K562 (cell line): Measurements from ENCODE around the gene SLC25A53. TPM values are rescaled to one million over a fixed set of nuclear protein-coding genes. Genes with fewer than 3 reads are reported as not detected.
A peak's percentile ranks its signal among the peaks of the same experiment; 100 is the strongest.

Source experiments
- ATAC-seq: fragments of 200-7000 bp; cut with Tn5 transposase; 3 replicates; pipeline ENCODE4 v1.9.1; 2020; ENCODE audit warnings: moderate library complexity
- BruUV-seq: library from RNA; stranded (reverse); fragments of 400-500 nt; replicated peaks from 2 replicates; lab custom pipeline; 2021; lab: Mats Ljungman, UMichigan
- CTCF ChIA-PET: fragments of 300-600 bp; formaldehyde crosslinking; extraction: SDS; loops from one replicate; lab custom pipeline; 2021; ENCODE audit warnings: low intra/inter-chr PET ratio; lab: Yijun Ruan, JAX
- POLR2A ChIA-PET: fragments of 300-600, 350-650 bp; sonication (Branson Sonifier 250); formaldehyde crosslinking; extraction: SDS; loops from one replicate; lab custom pipeline; 2021; ENCODE audit warnings: antibody characterized with exemption, inconsistent platforms; lab: Yijun Ruan, JAX
- DNase-seq, 4 experiments: peaks; one replicate each; pipeline versions ENCODE4 v3.0.0 to v3.0.0-alpha.2; 2011 to 2018; ENCODE audit warnings: low spot score in 3 of 4, mixed read lengths in 3 of 4; ENCODE audit errors: extremely low read depth in 1 of 4
- FAIRE-seq: peaks from 2 replicates; lab custom pipeline; 2011; peaks lifted over from hg19 to GRCh38; lab: Jason Lieb, UNC
- H2AFZ ChIP-seq: 2 replicates; pipeline ENCODE4 v1.6.0; 2011; ENCODE audit warnings: low read depth, low read length, control low read depth, inconsistent platforms
- H3K27ac ChIP-seq: fragments of 200-600 bp; 3 replicates; pipeline ENCODE4 v1.8.0; 2011; ENCODE audit warnings: low read depth, mild to moderate bottlenecking, control low read depth, inconsistent platforms, low read length, moderate library complexity, mixed read lengths; ENCODE audit errors: extremely low read depth
- H3K27me3 ChIP-seq, 2 experiments: fragments of 300-600 bp in 1 of 2; 2 replicates in 1 of 2; 3 replicates in 1 of 2; pipeline versions ENCODE4 v1.6.0 to v1.8.0; 2011; ENCODE audit warnings: inconsistent platforms in 2 of 2, low read length in 2 of 2, mild to moderate bottlenecking in 1 of 2, mixed read lengths in 1 of 2, moderate library complexity in 1 of 2; ENCODE audit not compliant: control insufficient read depth in 2 of 2, insufficient read depth in 2 of 2
- H3K36me3 ChIP-seq: fragments of 300-600 bp; 3 replicates; pipeline ENCODE4 v1.8.0; 2011; ENCODE audit warnings: mild to moderate bottlenecking, low read length, inconsistent platforms; ENCODE audit not compliant: control insufficient read depth, insufficient read depth
- H3K4me1 ChIP-seq, 2 experiments: fragments of 200-600 bp in 1 of 2; replicated peaks in 1 of 2; 2 replicates in 1 of 2; 3 replicates in 1 of 2; pipeline versions ENCODE4 v1.5.1 to v1.8.0; 2011; ENCODE audit warnings: inconsistent platforms in 2 of 2, low read length in 2 of 2, mild to moderate bottlenecking in 1 of 2, mixed read lengths in 1 of 2, moderate library complexity in 1 of 2; ENCODE audit not compliant: control insufficient read depth in 2 of 2, insufficient read depth in 2 of 2
- H3K4me2 ChIP-seq: 2 replicates; pipeline ENCODE4 v1.6.1; 2011; ENCODE audit warnings: low read length, control low read depth, inconsistent platforms, mixed read lengths; ENCODE audit not compliant: insufficient read depth
- H3K4me3 ChIP-seq: fragments of 200-600 bp; sonication (generic), shearing (Covaris generic); 2 replicates; pipeline ENCODE4 v1.5.1; 2016; ENCODE audit warnings: control low read depth, inconsistent platforms
- H3K79me2 ChIP-seq: fragments of 200-600 bp; 3 replicates; pipeline ENCODE4 v1.8.0; 2011; ENCODE audit warnings: low read length, inconsistent platforms; ENCODE audit not compliant: control insufficient read depth, insufficient read depth
- H3K9ac ChIP-seq, 2 experiments: 2 replicates each; pipeline versions ENCODE4 v1.6.0 to v1.6.1; 2011; ENCODE audit warnings: low read depth in 2 of 2, low read length in 2 of 2, control low read depth in 1 of 2, inconsistent platforms in 1 of 2, mild to moderate bottlenecking in 1 of 2, mixed read lengths in 1 of 2; ENCODE audit not compliant: insufficient read depth in 1 of 2
- H3K9me1 ChIP-seq: one replicate; pipeline ENCODE4 v1.6.0; 2011; ENCODE audit warnings: inconsistent platforms, mild to moderate bottlenecking, low read length, moderate library complexity; ENCODE audit not compliant: control insufficient read depth, insufficient read depth
- H3K9me3 ChIP-seq: replicated peaks from 2 replicates; pipeline ENCODE4 v1.5.1; 2011; ENCODE audit warnings: low read depth, low read length, inconsistent platforms; ENCODE audit not compliant: control insufficient read depth, insufficient read depth
- H4K20me1 ChIP-seq: replicated peaks from 2 replicates; pipeline ENCODE4 v1.6.1; 2011; ENCODE audit warnings: low read length, inconsistent platforms, mixed read lengths; ENCODE audit not compliant: control insufficient read depth, insufficient read depth
- CBFA2T3 ChIP-seq: fragments of 450-650 bp; IDR thresholded peaks from 2 replicates; pipeline ENCODE4 v1.6.1; 2017
- DIDO1 ChIP-seq: fragments of 450-650 bp; IDR thresholded peaks from 2 replicates; pipeline ENCODE4 v1.6.1; 2016; ENCODE audit warnings: low read depth, missing biosample characterization, missing genetic modification characterization
- EWSR1 ChIP-seq: fragments of 450-650 bp; IDR thresholded peaks from 2 replicates; pipeline ENCODE4 v1.6.1; 2018; ENCODE audit warnings: borderline replicate concordance, mild to moderate bottlenecking, low read depth, moderate library complexity; ENCODE audit not compliant: partially characterized antibody
- HDAC8 ChIP-seq: fragments of 450-650 bp; IDR thresholded peaks from 2 replicates; pipeline ENCODE4 v1.6.1; 2016; ENCODE audit warnings: mild to moderate bottlenecking, missing genetic modification characterization, moderate library complexity, missing compliant biosample characterization
- HOXB6 ChIP-seq: fragments of 250-450 bp; sonication (Bioruptor Pico); IDR thresholded peaks from 2 replicates; pipeline ENCODE4 v1.5.1; 2022; ENCODE audit warnings: mild to moderate bottlenecking, borderline replicate concordance
- IRF2 ChIP-seq: sonication (generic); formaldehyde crosslinking; IDR thresholded peaks from 2 replicates; pipeline ENCODE4 v1.8.1; 2022; ENCODE audit warnings: mild to moderate bottlenecking, missing genetic modification reagents
- MCM3 ChIP-seq: fragments of 450-650 bp; IDR thresholded peaks from 2 replicates; pipeline ENCODE4 v1.6.1; 2016
- MCM7 ChIP-seq, 2 experiments: fragments of 450-650 bp; IDR thresholded peaks; 2 replicates each; pipeline ENCODE4 v1.6.1; 2016 to 2018
- MNT ChIP-seq, 2 experiments: fragments of 450-650 bp; conservative IDR thresholded peaks; 2 replicates each; pipeline ENCODE4 v1.6.1; 2017; ENCODE audit warnings: mild to moderate bottlenecking in 2 of 2, moderate library complexity in 2 of 2
- SMC3 ChIP-seq: conservative IDR thresholded peaks from 2 replicates; pipeline ENCODE4 v1.6.1; 2011; ENCODE audit warnings: low read depth, low read length, improper control_type of control experiment; ENCODE audit not compliant: insufficient read depth
- SNRNP70 ChIP-seq: fragments of 200-400 bp; formaldehyde crosslinking; optimal IDR thresholded peaks from 2 replicates; pipeline ENCODE3; 2017; ENCODE audit warnings: low read depth, low read length
- SUPT5H ChIP-seq: fragments of 450-650 bp; IDR thresholded peaks from 2 replicates; pipeline ENCODE4 v1.6.1; 2016
- TEAD2 ChIP-seq: fragments of 450-650 bp; IDR thresholded peaks from 2 replicates; pipeline ENCODE4 v1.6.1; 2016; ENCODE audit warnings: missing genetic modification characterization, control low read depth, missing compliant biosample characterization
- UBTF ChIP-seq, 2 experiments: IDR thresholded peaks; 2 replicates each; pipeline ENCODE4 v1.6.1; 2012; ENCODE audit warnings: improper control_type of control experiment in 2 of 2, low read depth in 2 of 2, low read length in 2 of 2, borderline replicate concordance in 1 of 2
- ZBTB1 ChIP-seq: sonication (generic); formaldehyde crosslinking; IDR thresholded peaks from 2 replicates; pipeline ENCODE4 v1.8.1; 2023; ENCODE audit warnings: missing genetic modification reagents, low read depth, mild to moderate bottlenecking, borderline replicate concordance
- ZFP1 ChIP-seq: fragments of 450-650 bp; formaldehyde crosslinking; IDR thresholded peaks from 2 replicates; pipeline ENCODE4 v1.4.0; 2020; ENCODE audit warnings: mild to moderate bottlenecking, mixed read lengths
- ZNF3 ChIP-seq: fragments of 250-450 bp; sonication (Bioruptor Pico); IDR thresholded peaks from 2 replicates; pipeline ENCODE4 v1.5.0; 2021; ENCODE audit warnings: mild to moderate bottlenecking, moderate library complexity
- ZNF77 ChIP-seq: fragments of 250-450 bp; sonication (Bioruptor Pico); IDR thresholded peaks from 2 replicates; pipeline ENCODE4 v1.5.0; 2020
- WGBS: fragments of 100-300 bp; shearing (Covaris generic); methylation state at CpG from one replicate; pipeline ENCODE4 v1.1.6; 2016; ENCODE audit warnings: low coverage, mixed read lengths; ENCODE audit not compliant: insufficient coverage; ENCODE audit errors: missing lambda C conversion rate; 5-methylcytosine and 5-hydroxymethylcytosine counted together
- in situ Hi-C: fragments of 300-500 bp; cut with MboI; formaldehyde crosslinking; loops from 4 replicates; pipeline ENCODE4 v1.15.0; 2018; ENCODE audit warnings: inconsistent platforms, mixed read lengths
- intact Hi-C: fragments of 100-400 bp; cut with micrococcal nuclease; formaldehyde crosslinking; loops from 2 replicates; pipeline ENCODE4 v1.14.2; 2022
- polyA plus RNA-seq, 8 experiments: library from polyadenylated mRNA; depleted of rRNA in 4 of 8; stranded (reverse) in 5 of 8; unstranded in 3 of 8; fragments of >200 nt; fragmentation: Nextera tagmentation in 2 of 8; fragmentation: Illumina TruSeq in 1 of 8; extraction: Ambion mirVana in 2 of 8; extraction: Trizol in 1 of 8; gene quantifications; 2 replicates each; pipeline versions ENCODE4 v1.2.1 to v1.2.3, GENCODE V29; 2011 to 2014; ENCODE audit warnings: inconsistent platforms in 1 of 8, missing spikeins in 1 of 8
- total RNA-seq, 7 experiments: library from RNA; depleted of rRNA in 6 of 7; stranded (reverse); fragments of >200 nt in 6 of 7; fragmentation: Illumina TruSeq in 2 of 7; extraction: Trizol in 2 of 7; gene quantifications; 2 replicates each; pipeline versions ENCODE4 v1.2.1 to v1.2.3, GENCODE V29; 2011 to 2021; ENCODE audit warnings: low replicate concordance in 1 of 7

Gene SLC25A53
- total and polyA plus RNA-seq, 9 of the 15 experiments (the other 6 are each of a cell fraction or from before 2014, with no cell fraction given), result 2.4 to 8.6 (median 5.6) TPM

DNA sequence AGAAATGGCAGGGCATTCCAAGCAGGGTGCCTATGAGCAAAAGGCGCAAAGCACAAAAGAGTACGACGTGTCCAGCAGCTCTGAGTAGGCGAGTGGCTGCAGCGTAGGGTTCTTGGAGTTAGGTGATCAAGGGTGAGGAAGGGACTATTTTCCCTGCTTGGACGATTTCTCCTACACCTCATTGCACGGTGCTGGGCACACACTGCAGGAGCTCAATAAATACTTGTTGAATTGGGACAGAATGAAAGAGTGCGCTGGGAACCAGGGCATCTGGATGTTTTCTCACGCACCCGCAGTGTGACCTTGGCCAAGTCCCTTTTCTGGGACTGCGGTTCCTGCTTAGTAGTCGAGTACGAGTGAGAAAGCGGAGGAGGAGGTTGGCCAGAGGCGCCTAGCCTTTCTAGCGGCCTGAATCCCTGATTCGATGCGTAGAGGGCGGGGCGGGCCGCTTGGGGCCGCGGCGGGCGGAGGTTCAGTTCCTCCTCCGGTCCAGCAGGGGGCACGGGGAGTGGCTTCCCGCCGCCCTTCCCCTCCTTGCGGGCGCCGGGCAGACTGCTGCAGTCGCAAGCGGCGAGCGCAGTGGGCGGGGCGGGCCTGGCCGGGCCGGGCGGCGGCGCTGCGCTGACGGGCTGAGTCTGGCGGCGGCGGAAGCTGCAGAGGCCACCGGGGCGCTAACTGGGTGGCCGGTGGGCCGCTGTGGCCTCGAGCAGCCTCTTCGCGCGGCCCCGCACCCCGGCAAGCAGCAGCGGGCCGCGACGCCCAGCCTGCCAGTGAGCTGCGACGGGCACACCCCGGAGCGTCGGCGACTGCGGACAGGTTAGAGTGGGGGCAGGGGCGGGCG is 9.3 kb upstream of the SLC25A53 start, which contains the start of gene FAM199X:
TSS of gene FAM199X (plus strand) at position 560 of the 841 bp plus-strand sequence. CDS start 333 bp downstream, outside the sequence.
- BruUV-seq, result no TSS peak
- ATAC-seq (peak; percentile 97), DNase-seq (peak; percentile 83 to 91 (median 90)), FAIRE-seq (peak; percentile 63)
- Histone ChIP-seq H3K79me2 (peaks cover 47% of the 10 kb centered on the region), H3K9me1 (no peaks in the 10 kb centered on the region), H3K4me1 (peaks cover 0 to 7% of the 10 kb centered on the region in 2 experiments; a peak in 4 of 5 replicates), H3K4me2 (peak within 1 kb of the TSS; percentile 86), H3K4me3 (peak within 1 kb of the TSS; percentile 83), H2AFZ (peak within 1 kb of the TSS; percentile 96), H3K9me3 (no peaks in the 10 kb centered on the region), H4K20me1 (peaks cover 5% of the 10 kb centered on the region; the same call in 1 of the 2 replicates), H3K9ac (peak within 1 kb of the TSS; percentile 79 to 97), H3K27ac (peak within 1 kb of the TSS; percentile 81), H3K36me3 (peaks cover 12% of the 10 kb centered on the region; the same call in 1 of the 3 replicates), H3K27me3 (no peaks in the 10 kb centered on the region)
- WGBS, result 2% methylated on average over 29 of the region's 71 CpGs
- in situ Hi-C loops, result no loop called here
- ChIA-PET POLR2A (interaction anchor here (0.6 to 1.9 kb wide), 3 partner anchors 9 to 18 kb away, joined by 3 to 16 read pairs (median 4); partner anchors contain the start of gene SLC25A53), CTCF (no interaction called here)
- intact Hi-C loops, result loop anchor here (10.0 kb wide), 1 partner anchor 481 kb away; the partner anchor contains the start of gene MORF4L2
- no peak for TF ChIP-seq ZFP1 (CRISPR knock-in tag)
- TF ChIP-seq TEAD2 (tag), result no peak
- TF ChIP-seq ZNF3 (CRISPR knock-in tag), result no peak
- no peak for TF ChIP-seq MCM7 (IDR thresholded peaks at IDR 0.05)
- TF ChIP-seq CBFA2T3, result no peak
- no peak for TF ChIP-seq HOXB6 (CRISPR knock-in tag)
- peak; percentile 9; the same call in 1 of the 2 replicates for TF ChIP-seq ZBTB1 (CRISPR knock-in tag)
- TF ChIP-seq MCM3, result no peak
- TF ChIP-seq SMC3, result no peak
- TF ChIP-seq IRF2, result no peak
- no peak for TF ChIP-seq EWSR1
- TF ChIP-seq SUPT5H, result peak; percentile 68
- 0 out of 2 replicates have a peak, but pooled peaks have one; percentile 15 for TF ChIP-seq DIDO1 (tag)
- 0 out of 4 replicates have a peak, but pooled peaks have one; percentile 34 to 35 for TF ChIP-seq UBTF (IDR thresholded peaks at IDR 0.05; ENCODE audit: borderline replicate concordance in 1 of 2, low read depth in 2 of 2, low read length in 2 of 2)
- no peak for TF ChIP-seq ZNF77 (CRISPR knock-in tag)
- TF ChIP-seq HDAC8 (tag), result no peak
- peak in 1 of 2 experiments; percentile 39; a peak in 2 of 4 replicates for TF ChIP-seq MNT (conservative IDR thresholded peaks at IDR 0.05)
- no peak for TF ChIP-seq SNRNP70
